OCI-LY1 (cell line): ENCODE data around the gene SHKBP1.

Source experiments
- H2AFZ ChIP-seq: fragments of 200-600 bp; sonication (generic), shearing (Covaris generic); 2 replicates; pipeline ENCODE4 v1.6.0; 2014; ENCODE audit warnings: antibody characterized with exemption, mild to moderate bottlenecking, low read length
- H3F3A ChIP-seq: fragments of 200-600 bp; sonication (generic), shearing (Covaris generic); 2 replicates; pipeline ENCODE4 v1.6.0; 2014; ENCODE audit warnings: mild to moderate bottlenecking, antibody characterized with exemption, low read length, moderate library complexity; ENCODE audit not compliant: insufficient read depth
- H3K27ac ChIP-seq: fragments of 200-600 bp; sonication (generic); 2 replicates; pipeline ENCODE4 v1.5.1; 2014; ENCODE audit warnings: low read length, mixed run types, mild to moderate bottlenecking, low read depth; ENCODE audit not compliant: poor library complexity, severe bottlenecking
- H3K27me3 ChIP-seq: fragments of 200-600 bp; sonication (generic); 2 replicates; pipeline ENCODE4 v1.6.0; 2014; ENCODE audit warnings: antibody characterized with exemption, mild to moderate bottlenecking, low read length, moderate library complexity; ENCODE audit not compliant: insufficient read depth
- H3K36me3 ChIP-seq: fragments of 200-600 bp; sonication (generic); 2 replicates; pipeline ENCODE4 v1.6.1; 2014; ENCODE audit warnings: mild to moderate bottlenecking, antibody characterized with exemption, low read length, moderate library complexity, mixed read lengths; ENCODE audit not compliant: insufficient read depth
- H3K4me1 ChIP-seq: fragments of 200-600 bp; sonication (generic); 2 replicates; pipeline ENCODE4 v1.5.1; 2014; ENCODE audit warnings: mild to moderate bottlenecking, low read length, moderate library complexity; ENCODE audit not compliant: insufficient read depth, severe bottlenecking
- H3K4me2 ChIP-seq: fragments of 200-600 bp; sonication (generic), shearing (Covaris generic); 2 replicates; pipeline ENCODE4 v1.6.1; 2014; ENCODE audit warnings: low read length
- H3K4me3 ChIP-seq: fragments of 200-600 bp; sonication (generic); 2 replicates; pipeline ENCODE4 v1.5.1; 2014; ENCODE audit warnings: low read length, low read depth, mild to moderate bottlenecking, mixed read lengths; ENCODE audit not compliant: poor library complexity, severe bottlenecking
- H3K79me2 ChIP-seq: fragments of 200-600 bp; shearing (Covaris generic); 2 replicates; pipeline ENCODE4 v1.6.1; 2016; ENCODE audit warnings: mixed run types, low read length, mixed read lengths; ENCODE audit not compliant: insufficient read depth
- H3K9ac ChIP-seq: fragments of 200-600 bp; sonication (generic), shearing (Covaris generic); 2 replicates; pipeline ENCODE4 v1.6.1; 2014; ENCODE audit warnings: mild to moderate bottlenecking, low read length, mixed read lengths
- H3K9me2 ChIP-seq: fragments of 200-600 bp; sonication (generic), shearing (Covaris generic); 2 replicates; pipeline ENCODE4 v1.6.1; 2014; ENCODE audit warnings: low read depth, mild to moderate bottlenecking, low read length, mixed read lengths
- H3K9me3 ChIP-seq: fragments of 200-600 bp; shearing (Covaris generic); 2 replicates; pipeline ENCODE4 v1.6.1; 2014; ENCODE audit warnings: low read length, mixed read lengths
- H4K20me1 ChIP-seq: fragments of 200-600 bp; sonication (generic), shearing (Covaris generic); 2 replicates; pipeline ENCODE4 v1.6.0; 2016; ENCODE audit warnings: mild to moderate bottlenecking, low read length; ENCODE audit not compliant: insufficient read depth
- CTCF ChIP-seq: fragments of 200-600 bp; sonication (generic), shearing (Covaris generic); IDR thresholded peaks from 2 replicates; pipeline ENCODE4 v1.5.1; 2017; ENCODE audit warnings: mild to moderate bottlenecking, antibody characterized with exemption, low read length, moderate library complexity, mixed read lengths
- EZH2 ChIP-seq: fragments of 200-600 bp; sonication (generic), shearing (Covaris generic); IDR thresholded peaks from 2 replicates; pipeline ENCODE4 v1.8.0; 2017; ENCODE audit warnings: borderline replicate concordance, mixed run types, mild to moderate bottlenecking, antibody characterized with exemption, low read length, moderate library complexity, mixed read lengths

SHKBP1 gene

GRCh38 chr19:40582467-40582866 is 5.8 kb downstream of the SHKBP1 start:
- no peak overlapping the region for H3K4me3 ChIP-seq
- H3K9me3 ChIP-seq = no peaks in the 10 kb centered on the region
- H3F3A ChIP-seq = no peaks in the 10 kb centered on the region
- no peak for TF ChIP-seq CTCF
- TF ChIP-seq EZH2 = no peak
- H2AFZ ChIP-seq = no peak overlapping the region
- H3K9me2 ChIP-seq = no peaks in the 10 kb centered on the region
- peaks cover 63% of the 10 kb centered on the region for H3K36me3 ChIP-seq
- H3K27me3 ChIP-seq = no peaks in the 10 kb centered on the region
- H3K4me2 ChIP-seq = no peak overlapping the region
- H3K27ac ChIP-seq = no peak overlapping the region
- no peaks in the 10 kb centered on the region for H3K79me2 ChIP-seq
- no peak overlapping the region for H3K9ac ChIP-seq
- H4K20me1 ChIP-seq = no peaks in the 10 kb centered on the region
- H3K4me1 ChIP-seq = peaks cover 11% of the 10 kb centered on the region

GRCh38 chr19:40583283-40583682 is 6.6 kb downstream of the SHKBP1 start:
- Histone ChIP-seq H3K79me2 (no peaks in the 10 kb centered on the region), H3K9me3 (no peaks in the 10 kb centered on the region), H3K4me3 (no peak overlapping the region), H4K20me1 (no peaks in the 10 kb centered on the region), H3K27ac (no peak overlapping the region), H3K9ac (no peak overlapping the region), H3K4me1 (peaks cover 2% of the 10 kb centered on the region), H3K36me3 (peaks cover 66% of the 10 kb centered on the region), H3K9me2 (no peaks in the 10 kb centered on the region), H3K27me3 (no peaks in the 10 kb centered on the region), H3F3A (no peaks in the 10 kb centered on the region), H2AFZ (no peak overlapping the region), H3K4me2 (no peak overlapping the region)
- TF ChIP-seq CTCF (no peak), EZH2 (no peak)

GRCh38 chr19:40584007-40584406 is 7.3 kb downstream of the SHKBP1 start:
- Histone ChIP-seq H3K36me3 (peaks cover 66% of the 10 kb centered on the region), H2AFZ (no peak overlapping the region), H3K4me1 (no peaks in the 10 kb centered on the region), H3K79me2 (no peaks in the 10 kb centered on the region), H3K4me2 (no peak overlapping the region), H3K9ac (no peak overlapping the region), H4K20me1 (no peaks in the 10 kb centered on the region), H3K27me3 (no peaks in the 10 kb centered on the region), H3K9me3 (no peaks in the 10 kb centered on the region), H3F3A (no peaks in the 10 kb centered on the region), H3K4me3 (no peak overlapping the region), H3K27ac (no peak overlapping the region), H3K9me2 (no peaks in the 10 kb centered on the region)
- TF ChIP-seq CTCF = peak; percentile 28; the same call in 1 of the 2 replicates
- TF ChIP-seq EZH2 = no peak
